Measurements from ENCODE around the gene CCND2.

The CCND2 gene

DNA sequence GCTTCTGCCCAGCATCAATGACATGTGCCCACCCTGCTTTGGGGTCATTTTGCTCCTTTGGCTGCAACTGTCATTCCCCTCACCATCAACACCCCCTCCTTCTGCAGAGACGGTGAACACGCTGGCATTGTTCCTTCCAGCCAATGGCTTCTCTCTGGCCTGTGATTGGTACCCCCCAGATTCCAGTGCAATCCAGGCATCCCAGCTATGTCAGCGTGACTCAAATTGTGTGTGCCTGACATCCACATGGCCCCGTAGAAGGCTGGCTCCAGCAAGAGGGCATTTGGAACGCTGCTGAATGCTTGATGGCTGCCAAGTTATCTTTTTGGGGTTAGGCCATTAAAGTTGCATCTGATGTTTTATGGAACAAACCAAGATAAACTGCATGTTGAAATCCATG is 21.0 kb upstream of the CCND2 start:
- Histone ChIP-seq H4K20me1 (ENCODE audit: insufficient read depth, low read length, poor library complexity, severe bottlenecking) (no peaks in the 10 kb centered on the region), H3K79me2 (ENCODE audit: insufficient read depth, low read length) (no peaks in the 10 kb centered on the region), H3K9me3 (ENCODE audit: insufficient read depth, low read depth, low read length) (no peaks in the 10 kb centered on the region), H3K4me2 (ENCODE audit: low read depth, low read length, poor library complexity, severe bottlenecking) (no peak overlapping the region), H3F3A (ENCODE audit: low read depth) (no peaks in the 10 kb centered on the region), H3K4me3 (ENCODE audit: low read length, poor library complexity, severe bottlenecking) (no peak overlapping the region), H3K4me1 (ENCODE audit: insufficient read depth, low read length, poor library complexity, severe bottlenecking) (peaks cover 12% of the 10 kb centered on the region), H2AFZ (ENCODE audit: low read length) (no peak overlapping the region), H3K36me3 (ENCODE audit: insufficient read depth, low read length) (no peaks in the 10 kb centered on the region), H3K27me3 (ENCODE audit: insufficient read depth, low read length, poor library complexity, severe bottlenecking) (no peaks in the 10 kb centered on the region), H3K9me2 (replicated peaks; ENCODE audit: low read depth, low read length) (no peaks in the 10 kb centered on the region), H3K9ac (ENCODE audit: low read depth, low read length, poor library complexity, severe bottlenecking) (no peak overlapping the region)
- TF ChIP-seq, protein P1, sequence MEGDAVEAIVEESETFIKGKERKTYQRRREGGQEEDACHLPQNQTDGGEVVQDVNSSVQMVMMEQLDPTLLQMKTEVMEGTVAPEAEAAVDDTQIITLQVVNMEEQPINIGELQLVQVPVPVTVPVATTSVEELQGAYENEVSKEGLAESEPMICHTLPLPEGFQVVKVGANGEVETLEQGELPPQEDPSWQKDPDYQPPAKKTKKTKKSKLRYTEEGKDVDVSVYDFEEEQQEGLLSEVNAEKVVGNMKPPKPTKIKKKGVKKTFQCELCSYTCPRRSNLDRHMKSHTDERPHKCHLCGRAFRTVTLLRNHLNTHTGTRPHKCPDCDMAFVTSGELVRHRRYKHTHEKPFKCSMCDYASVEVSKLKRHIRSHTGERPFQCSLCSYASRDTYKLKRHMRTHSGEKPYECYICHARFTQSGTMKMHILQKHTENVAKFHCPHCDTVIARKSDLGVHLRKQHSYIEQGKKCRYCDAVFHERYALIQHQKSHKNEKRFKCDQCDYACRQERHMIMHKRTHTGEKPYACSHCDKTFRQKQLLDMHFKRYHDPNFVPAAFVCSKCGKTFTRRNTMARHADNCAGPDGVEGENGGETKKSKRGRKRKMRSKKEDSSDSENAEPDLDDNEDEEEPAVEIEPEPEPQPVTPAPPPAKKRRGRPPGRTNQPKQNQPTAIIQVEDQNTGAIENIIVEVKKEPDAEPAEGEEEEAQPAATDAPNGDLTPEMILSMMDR (conservative IDR thresholded peaks at IDR 0.05; ENCODE audit: low read length), result no peak
- no peak for TF ChIP-seq EZH2phosphoT487 (IDR thresholded peaks at IDR 0.05; ENCODE audit: borderline replicate concordance)

DNA sequence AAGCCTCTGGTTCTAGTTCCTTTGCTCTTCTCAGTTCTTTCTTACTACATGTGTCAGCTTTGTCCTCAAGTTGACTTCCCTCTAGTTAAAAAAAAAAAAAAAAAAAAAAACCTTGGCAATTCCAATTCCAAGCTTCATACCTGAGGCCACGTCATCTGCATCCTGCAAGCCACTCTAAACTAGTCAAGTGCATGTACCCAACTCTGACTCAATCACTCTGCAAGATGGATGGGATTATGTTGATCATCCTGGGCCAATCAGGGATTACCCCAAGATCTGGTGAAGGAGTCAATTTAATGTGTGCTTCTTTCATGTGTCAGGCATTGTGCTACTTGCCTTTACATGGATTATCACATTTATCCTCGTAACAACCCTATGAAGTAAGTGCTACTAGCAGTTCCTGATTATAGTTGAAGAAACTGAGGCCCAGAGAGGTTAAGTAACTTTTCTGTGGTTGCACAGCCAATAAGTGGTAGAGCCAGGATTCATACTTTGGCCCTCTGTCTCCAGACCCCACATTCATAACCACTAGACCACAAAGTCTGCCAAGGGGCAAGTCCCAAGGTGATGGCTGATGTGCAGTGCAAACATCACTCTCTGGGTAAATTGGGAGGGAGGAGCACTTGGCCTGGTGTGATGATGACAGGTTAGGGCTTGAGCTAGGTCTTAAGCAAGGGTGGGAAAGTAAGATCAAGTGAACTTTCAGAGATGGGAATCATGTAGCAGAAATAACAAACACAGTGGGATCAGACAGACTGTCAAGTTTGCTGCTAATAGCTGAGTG is 17.3 kb upstream of the CCND2 start:
- Histone ChIP-seq H3K9me2 (replicated peaks; ENCODE audit: low read depth, low read length) (no peaks in the 10 kb centered on the region), H2AFZ (ENCODE audit: low read length) (no peak overlapping the region), H3K79me2 (ENCODE audit: insufficient read depth, low read length) (no peaks in the 10 kb centered on the region), H4K20me1 (ENCODE audit: insufficient read depth, low read length, poor library complexity, severe bottlenecking) (no peaks in the 10 kb centered on the region), H3K4me1 (ENCODE audit: insufficient read depth, low read length, poor library complexity, severe bottlenecking) (peaks cover 2% of the 10 kb centered on the region), H3K9me3 (ENCODE audit: insufficient read depth, low read depth, low read length) (no peaks in the 10 kb centered on the region), H3K4me2 (ENCODE audit: low read depth, low read length, poor library complexity, severe bottlenecking) (no peak overlapping the region), H3K9ac (ENCODE audit: low read depth, low read length, poor library complexity, severe bottlenecking) (no peak overlapping the region), H3F3A (ENCODE audit: low read depth) (no peaks in the 10 kb centered on the region), H3K4me3 (ENCODE audit: low read length, poor library complexity, severe bottlenecking) (no peak overlapping the region), H3K27me3 (ENCODE audit: insufficient read depth, low read length, poor library complexity, severe bottlenecking) (no peaks in the 10 kb centered on the region), H3K36me3 (ENCODE audit: insufficient read depth, low read length) (no peaks in the 10 kb centered on the region)
- TF ChIP-seq, protein P1 (conservative IDR thresholded peaks at IDR 0.05; ENCODE audit: low read length), result no peak
- no peak for TF ChIP-seq EZH2phosphoT487 (IDR thresholded peaks at IDR 0.05; ENCODE audit: borderline replicate concordance)

DNA sequence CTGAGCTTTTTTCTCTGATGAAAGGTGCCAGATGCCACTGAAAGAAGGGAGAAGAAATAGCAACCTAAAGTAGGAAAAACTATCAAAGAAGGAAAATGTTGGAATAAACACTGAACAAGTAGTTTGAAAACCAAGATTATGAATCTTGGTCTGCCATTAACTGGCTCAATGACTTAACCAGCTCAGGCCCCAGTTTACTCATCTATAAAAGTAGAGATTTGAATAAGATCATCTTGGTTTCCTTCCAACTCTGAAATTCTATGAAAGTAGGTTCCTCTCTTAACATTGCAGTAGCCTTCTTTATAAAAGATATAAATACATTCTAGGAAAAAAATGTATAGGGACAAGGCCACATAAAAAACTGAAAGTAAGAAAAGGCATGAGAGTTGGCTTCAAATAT is 16.1 kb upstream of the CCND2 start:
- H3K9me3 ChIP-seq (ENCODE audit: insufficient read depth, low read depth, low read length), result no peaks in the 10 kb centered on the region
- no peaks in the 10 kb centered on the region for H3K36me3 ChIP-seq (ENCODE audit: insufficient read depth, low read length)
- no peaks in the 10 kb centered on the region for H3K79me2 ChIP-seq (ENCODE audit: insufficient read depth, low read length)
- H3K9ac ChIP-seq (ENCODE audit: low read depth, low read length, poor library complexity, severe bottlenecking), result no peak overlapping the region
- TF ChIP-seq, protein P1 (conservative IDR thresholded peaks at IDR 0.05; ENCODE audit: low read length), result no peak
- no peak for TF ChIP-seq EZH2phosphoT487 (IDR thresholded peaks at IDR 0.05; ENCODE audit: borderline replicate concordance)
- no peak overlapping the region for H3K4me2 ChIP-seq (ENCODE audit: low read depth, low read length, poor library complexity, severe bottlenecking)
- no peaks in the 10 kb centered on the region for H3K9me2 ChIP-seq (replicated peaks; ENCODE audit: low read depth, low read length)
- H4K20me1 ChIP-seq (ENCODE audit: insufficient read depth, low read length, poor library complexity, severe bottlenecking), result no peaks in the 10 kb centered on the region
- H3F3A ChIP-seq (ENCODE audit: low read depth), result no peaks in the 10 kb centered on the region
- no peak overlapping the region for H2AFZ ChIP-seq (ENCODE audit: low read length)
- H3K4me1 ChIP-seq (ENCODE audit: insufficient read depth, low read length, poor library complexity, severe bottlenecking), result no peaks in the 10 kb centered on the region
- H3K27me3 ChIP-seq (ENCODE audit: insufficient read depth, low read length, poor library complexity, severe bottlenecking), result peaks cover 6% of the 10 kb centered on the region
- no peak overlapping the region for H3K4me3 ChIP-seq (ENCODE audit: low read length, poor library complexity, severe bottlenecking)

Data from Loucy (cell line).